ENCODE data around the gene ZFHX3.
A peak's percentile ranks its signal among the peaks of the same experiment; 100 is the strongest.

The ZFHX3 gene

GRCh38 chr16:72946063-72946462, 101.9 kb downstream of the ZFHX3 start:
- DNase-seq = peak; percentile 24

- DNase-seq = peak; percentile 31
These were observed 102.3 kb downstream of the ZFHX3 start for GRCh38 chr16:72945611-72946010.

GRCh38 chr16:72944757-72945485, 103.0 kb downstream of the ZFHX3 start:
- peak; percentile 34 for DNase-seq

GRCh38 chr16:72942021-72942420, 105.9 kb downstream of the ZFHX3 start:
- DNase-seq = no peak

- DNase-seq = peak; percentile 41
These were observed 107.0 kb downstream of the ZFHX3 start for GRCh38 chr16:72940886-72941285.

- DNase-seq = peak; percentile 19
These were observed 108.7 kb downstream of the ZFHX3 start for GRCh38 chr16:72939247-72939646.

GRCh38 chr16:72938795-72939164, 109.1 kb downstream of the ZFHX3 start:
- DNase-seq = no peak

GRCh38 chr16:72937916-72938794, 109.8 kb downstream of the ZFHX3 start:
- DNase-seq = peak; percentile 48

GRCh38 chr16:72937360-72937759, 110.6 kb downstream of the ZFHX3 start:
- DNase-seq = peak; percentile 50

GRCh38 chr16:72936408-72936807, 111.5 kb downstream of the ZFHX3 start:
- peak; percentile 52 for DNase-seq

- peak; percentile 24 for DNase-seq
These were observed 112.0 kb downstream of the ZFHX3 start for GRCh38 chr16:72935896-72936295.

- DNase-seq = peak; percentile 21
These were observed 113.1 kb downstream of the ZFHX3 start for GRCh38 chr16:72934636-72935403.

GRCh38 chr16:72932677-72933335, 115.1 kb downstream of the ZFHX3 start:
- no peak for DNase-seq

GRCh38 chr16:72932050-72932449, 115.9 kb downstream of the ZFHX3 start:
- DNase-seq = no peak

GRCh38 chr16:72930396-72930795, 117.5 kb downstream of the ZFHX3 start:
- DNase-seq = no peak

- peak; percentile 54 for DNase-seq
These were observed 119.6 kb downstream of the ZFHX3 start for GRCh38 chr16:72928090-72928981.

GRCh38 chr16:72927199-72928089, 120.5 kb downstream of the ZFHX3 start:
- DNase-seq = no peak

GRCh38 chr16:72926177-72927070, 121.5 kb downstream of the ZFHX3 start:
- no peak for DNase-seq

- DNase-seq = no peak
These were observed 122.3 kb downstream of the ZFHX3 start for GRCh38 chr16:72925631-72925979.
